ENCODE data around the gene GMDS.

GMDS gene

DNA sequence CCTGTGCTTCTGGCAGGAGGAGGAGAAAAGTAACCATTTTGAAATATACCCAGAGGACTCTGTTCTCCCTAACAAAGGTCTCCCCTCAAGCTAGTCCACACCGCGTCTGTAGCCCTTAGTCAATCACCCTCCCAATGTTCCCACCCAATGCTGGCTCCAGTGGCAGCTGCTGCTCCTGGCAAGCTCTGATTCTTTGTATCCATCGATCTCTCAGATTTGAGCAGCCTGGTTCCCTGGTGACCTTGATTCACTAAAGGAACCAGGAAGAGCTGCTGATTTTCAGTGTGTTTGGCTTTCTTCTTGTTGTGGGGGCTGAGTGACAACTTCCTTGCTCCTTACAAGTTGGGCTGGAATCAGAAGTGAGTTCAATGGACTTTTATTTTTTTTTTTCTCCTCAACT, 567.2 kb downstream of the GMDS start:
- Histone ChIP-seq H2AFZ (ENCODE audit: insufficient read depth, low read length, poor library complexity) (no peak overlapping the region), H4K91ac (ENCODE audit: low read depth, low read length) (no peak overlapping the region), H3K79me2 (ENCODE audit: control insufficient read depth, insufficient read depth, low read length, poor library complexity) (no peaks in the 10 kb centered on the region), H2BK12ac (ENCODE audit: low read length) (no peak overlapping the region), H3K79me1 (ENCODE audit: low read length) (no peaks in the 10 kb centered on the region), H3K9ac (ENCODE audit: low read length) (no peak overlapping the region), H3K18ac (ENCODE audit: low read length) (no peak overlapping the region), H2AK5ac (ENCODE audit: low read length) (no peak overlapping the region), H3K4me1 (ENCODE audit: control insufficient read depth in 1 of 2, insufficient read depth in 2 of 2, low read length in 2 of 2) (no peaks in the 10 kb centered on the region), H3K36me3 (ENCODE audit: control insufficient read depth in 1 of 2, insufficient read depth in 2 of 2, low read length in 2 of 2) (no peaks in the 10 kb centered on the region), H2BK120ac (ENCODE audit: insufficient read depth, low read length, poor library complexity) (no peak overlapping the region), H3K27ac (ENCODE audit: low read depth, low read length) (no peak overlapping the region), H4K8ac (ENCODE audit: low read depth, low read length) (no peak overlapping the region), H2BK5ac (ENCODE audit: low read depth, low read length, poor library complexity) (no peak overlapping the region), H3K23ac (ENCODE audit: low read length) (no peak overlapping the region), H3K27me3 (ENCODE audit: insufficient read depth, low read length) (no peaks in the 10 kb centered on the region), H3K4ac (ENCODE audit: low read depth, low read length) (no peak overlapping the region), H3K9me3 (ENCODE audit: insufficient read depth, low read depth, low read length) (no peaks in the 10 kb centered on the region), H3K14ac (ENCODE audit: low read length) (no peak overlapping the region), H3K4me2 (ENCODE audit: low read length) (no peak overlapping the region), H4K12ac (ENCODE audit: low read depth, low read length) (no peak overlapping the region), H3K4me3 (ENCODE audit: low read depth, low read length) (no peak overlapping the region)
- no CpG with 5 or more reads among the region's 3 CpGs for WGBS (ENCODE audit: extremely low coverage, insufficient coverage, insufficient read length)
- DNase-seq = no peak

DNA sequence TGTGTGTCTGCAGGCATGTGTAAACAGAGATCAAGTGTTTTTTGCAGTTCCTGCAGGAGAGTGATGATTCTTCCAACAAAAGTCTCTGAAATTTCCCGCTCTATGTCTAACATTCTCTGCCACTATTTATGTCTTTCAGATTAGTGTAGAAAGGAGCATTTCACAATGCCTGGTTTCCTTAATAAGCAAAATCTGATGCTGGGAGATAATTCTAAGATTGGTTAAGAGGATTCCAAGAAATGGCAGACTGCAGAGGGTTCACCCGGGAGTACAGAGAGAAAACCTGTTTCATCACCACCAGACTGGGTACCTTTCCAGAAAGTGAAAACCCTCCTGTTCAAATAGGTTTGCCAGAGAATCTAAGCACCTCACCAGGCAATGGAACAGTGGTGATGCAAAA, 573.0 kb downstream of the GMDS start:
- Histone ChIP-seq H3K23ac (ENCODE audit: low read length) (no peak overlapping the region), H2BK12ac (ENCODE audit: low read length) (no peak overlapping the region), H3K4ac (ENCODE audit: low read depth, low read length) (no peak overlapping the region), H4K12ac (ENCODE audit: low read depth, low read length) (no peak overlapping the region), H2AK5ac (ENCODE audit: low read length) (no peak overlapping the region), H2BK120ac (ENCODE audit: insufficient read depth, low read length, poor library complexity) (no peak overlapping the region), H3K14ac (ENCODE audit: low read length) (no peak overlapping the region), H3K4me1 (ENCODE audit: control insufficient read depth in 1 of 2, insufficient read depth in 2 of 2, low read length in 2 of 2) (peaks cover 6 to 7% of the 10 kb centered on the region in 2 experiments), H2BK5ac (ENCODE audit: low read depth, low read length, poor library complexity) (no peak overlapping the region), H3K79me2 (ENCODE audit: control insufficient read depth, insufficient read depth, low read length, poor library complexity) (no peaks in the 10 kb centered on the region), H4K91ac (ENCODE audit: low read depth, low read length) (no peak overlapping the region), H3K36me3 (ENCODE audit: control insufficient read depth in 1 of 2, insufficient read depth in 2 of 2, low read length in 2 of 2) (no peaks in the 10 kb centered on the region), H3K4me2 (ENCODE audit: low read length) (no peak overlapping the region), H2AFZ (ENCODE audit: insufficient read depth, low read length, poor library complexity) (no peak overlapping the region), H3K9ac (ENCODE audit: low read length) (no peak overlapping the region), H4K8ac (ENCODE audit: low read depth, low read length) (no peak overlapping the region), H3K27ac (ENCODE audit: low read depth, low read length) (no peak overlapping the region), H3K27me3 (ENCODE audit: insufficient read depth, low read length) (peaks cover 2% of the 10 kb centered on the region), H3K79me1 (ENCODE audit: low read length) (no peaks in the 10 kb centered on the region), H3K4me3 (ENCODE audit: low read depth, low read length) (no peak overlapping the region), H3K9me3 (ENCODE audit: insufficient read depth, low read depth, low read length) (no peaks in the 10 kb centered on the region), H3K18ac (ENCODE audit: low read length) (no peak overlapping the region)
- peak; percentile 14 to 74 for DNase-seq
- WGBS (ENCODE audit: extremely low coverage, insufficient coverage, insufficient read length) = no CpG with 5 or more reads among the region's 2 CpGs

DNA sequence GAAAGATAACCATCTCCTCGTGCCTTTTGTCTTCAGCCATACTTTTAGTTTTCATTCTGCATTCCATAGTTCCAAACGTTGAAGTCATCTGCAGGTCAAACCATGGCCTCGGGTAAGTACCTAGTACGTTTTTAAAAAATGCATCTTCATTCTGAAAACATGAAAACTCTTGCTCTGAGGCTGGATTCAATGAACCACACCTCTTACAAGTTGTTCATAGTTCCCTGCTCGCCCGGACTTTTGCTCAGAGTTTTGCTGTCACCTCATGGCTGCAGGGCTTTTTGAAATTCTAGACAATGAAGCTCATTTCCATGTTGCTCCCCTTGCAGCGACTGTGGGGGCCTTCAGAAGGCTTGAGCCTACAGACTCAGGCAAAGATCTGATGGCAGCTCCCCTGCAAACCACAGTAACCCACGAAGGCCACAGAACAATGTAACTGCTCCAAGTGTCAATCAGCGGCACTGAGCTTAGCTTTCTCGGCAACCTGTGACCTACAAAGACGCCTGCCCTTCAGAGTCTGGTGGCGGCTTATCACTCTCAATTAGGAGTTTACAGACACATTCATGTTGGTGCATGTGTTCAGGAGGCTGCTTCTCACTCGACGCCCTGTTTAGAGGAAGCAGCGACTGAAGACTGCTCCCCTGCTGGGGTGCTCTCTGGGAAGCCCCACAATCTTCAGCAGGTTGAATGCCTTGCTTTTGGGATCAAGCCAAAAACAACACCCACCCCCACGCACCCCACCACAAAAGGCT, 574.5 kb downstream of the GMDS start:
- no peak overlapping the region for H2AK5ac ChIP-seq (ENCODE audit: low read length)
- no peaks in the 10 kb centered on the region for H3K79me1 ChIP-seq (ENCODE audit: low read length)
- no peak overlapping the region for H2BK12ac ChIP-seq (ENCODE audit: low read length)
- H3K4ac ChIP-seq (ENCODE audit: low read depth, low read length) = no peak overlapping the region
- no peak overlapping the region for H3K23ac ChIP-seq (ENCODE audit: low read length)
- H3K9me3 ChIP-seq (ENCODE audit: insufficient read depth, low read depth, low read length) = no peaks in the 10 kb centered on the region
- no peak overlapping the region for H3K14ac ChIP-seq (ENCODE audit: low read length)
- H2AFZ ChIP-seq (ENCODE audit: insufficient read depth, low read length, poor library complexity) = no peak overlapping the region
- no peak overlapping the region for H4K8ac ChIP-seq (ENCODE audit: low read depth, low read length)
- no peak overlapping the region for H3K4me3 ChIP-seq (ENCODE audit: low read depth, low read length)
- no peaks in the 10 kb centered on the region for H3K36me3 ChIP-seq (ENCODE audit: control insufficient read depth in 1 of 2, insufficient read depth in 2 of 2, low read length in 2 of 2)
- no peak overlapping the region for H4K12ac ChIP-seq (ENCODE audit: low read depth, low read length)
- no peak overlapping the region for H4K91ac ChIP-seq (ENCODE audit: low read depth, low read length)
- H3K9ac ChIP-seq (ENCODE audit: low read length) = no peak overlapping the region
- no peak overlapping the region for H3K4me2 ChIP-seq (ENCODE audit: low read length)
- H2BK5ac ChIP-seq (ENCODE audit: low read depth, low read length, poor library complexity) = no peak overlapping the region
- H3K18ac ChIP-seq (ENCODE audit: low read length) = no peak overlapping the region
- peaks cover 6 to 7% of the 10 kb centered on the region in 2 experiments for H3K4me1 ChIP-seq (ENCODE audit: control insufficient read depth in 1 of 2, insufficient read depth in 2 of 2, low read length in 2 of 2)
- no peak overlapping the region for H3K27ac ChIP-seq (ENCODE audit: low read depth, low read length)
- H3K27me3 ChIP-seq (ENCODE audit: insufficient read depth, low read length) = peaks cover 2% of the 10 kb centered on the region
- no peak overlapping the region for H2BK120ac ChIP-seq (ENCODE audit: insufficient read depth, low read length, poor library complexity)
- WGBS (ENCODE audit: extremely low coverage, insufficient coverage, insufficient read length) = no CpG with 5 or more reads among the region's 16 CpGs
- peak; percentile 88 to 97 for DNase-seq
- H3K79me2 ChIP-seq (ENCODE audit: control insufficient read depth, insufficient read depth, low read length, poor library complexity) = no peaks in the 10 kb centered on the region

DNA sequence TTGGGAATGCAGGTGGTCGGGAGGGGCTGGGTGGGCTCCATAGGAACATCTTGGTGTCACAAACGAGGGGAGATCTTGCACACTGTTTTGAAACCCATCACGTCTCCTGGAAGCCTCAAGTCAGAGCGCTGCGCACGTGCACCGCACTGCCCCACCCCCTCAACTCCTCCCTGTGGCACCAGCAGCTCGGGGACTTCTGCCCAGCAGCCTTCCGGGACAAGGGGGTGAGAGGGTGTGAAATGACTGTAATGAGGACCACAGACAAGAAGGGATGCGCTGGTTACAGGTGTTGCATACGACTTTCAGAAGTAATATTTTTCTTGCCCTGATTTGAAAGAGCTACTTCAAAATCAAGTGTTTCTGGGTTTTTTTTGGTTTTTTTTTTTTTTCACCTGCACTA, 575.4 kb downstream of the GMDS start:
- Histone ChIP-seq H3K14ac (ENCODE audit: low read length) (no peak overlapping the region), H3K9me3 (ENCODE audit: insufficient read depth, low read depth, low read length) (peaks cover 2% of the 10 kb centered on the region), H3K4me3 (ENCODE audit: low read depth, low read length) (no peak overlapping the region), H2BK5ac (ENCODE audit: low read depth, low read length, poor library complexity) (no peak overlapping the region), H3K4me2 (ENCODE audit: low read length) (no peak overlapping the region), H3K79me2 (ENCODE audit: control insufficient read depth, insufficient read depth, low read length, poor library complexity) (no peaks in the 10 kb centered on the region), H3K18ac (ENCODE audit: low read length) (no peak overlapping the region), H3K23ac (ENCODE audit: low read length) (no peak overlapping the region), H3K27me3 (ENCODE audit: insufficient read depth, low read length) (peaks cover 2% of the 10 kb centered on the region), H4K91ac (ENCODE audit: low read depth, low read length) (no peak overlapping the region), H3K4me1 (ENCODE audit: control insufficient read depth in 1 of 2, insufficient read depth in 2 of 2, low read length in 2 of 2) (peaks cover 6 to 7% of the 10 kb centered on the region in 2 experiments), H3K79me1 (ENCODE audit: low read length) (no peaks in the 10 kb centered on the region), H2AFZ (ENCODE audit: insufficient read depth, low read length, poor library complexity) (no peak overlapping the region), H3K9ac (ENCODE audit: low read length) (no peak overlapping the region), H2BK120ac (ENCODE audit: insufficient read depth, low read length, poor library complexity) (no peak overlapping the region), H3K4ac (ENCODE audit: low read depth, low read length) (no peak overlapping the region), H2AK5ac (ENCODE audit: low read length) (no peak overlapping the region), H3K36me3 (ENCODE audit: control insufficient read depth in 1 of 2, insufficient read depth in 2 of 2, low read length in 2 of 2) (no peaks in the 10 kb centered on the region), H2BK12ac (ENCODE audit: low read length) (no peak overlapping the region), H4K8ac (ENCODE audit: low read depth, low read length) (no peak overlapping the region), H4K12ac (ENCODE audit: low read depth, low read length) (no peak overlapping the region), H3K27ac (ENCODE audit: low read depth, low read length) (no peak overlapping the region)
- no peak for DNase-seq
- WGBS (ENCODE audit: extremely low coverage, insufficient coverage, insufficient read length) = no CpG with 5 or more reads among the region's 11 CpGs
